ENCODE data around the gene RAB18.
"Not testable (repeated sequence)": the region's sequence is repeated elsewhere in the genome, so short reads cannot be mapped to it uniquely, and the experiment has no call there.

The RAB18 gene

DNA sequence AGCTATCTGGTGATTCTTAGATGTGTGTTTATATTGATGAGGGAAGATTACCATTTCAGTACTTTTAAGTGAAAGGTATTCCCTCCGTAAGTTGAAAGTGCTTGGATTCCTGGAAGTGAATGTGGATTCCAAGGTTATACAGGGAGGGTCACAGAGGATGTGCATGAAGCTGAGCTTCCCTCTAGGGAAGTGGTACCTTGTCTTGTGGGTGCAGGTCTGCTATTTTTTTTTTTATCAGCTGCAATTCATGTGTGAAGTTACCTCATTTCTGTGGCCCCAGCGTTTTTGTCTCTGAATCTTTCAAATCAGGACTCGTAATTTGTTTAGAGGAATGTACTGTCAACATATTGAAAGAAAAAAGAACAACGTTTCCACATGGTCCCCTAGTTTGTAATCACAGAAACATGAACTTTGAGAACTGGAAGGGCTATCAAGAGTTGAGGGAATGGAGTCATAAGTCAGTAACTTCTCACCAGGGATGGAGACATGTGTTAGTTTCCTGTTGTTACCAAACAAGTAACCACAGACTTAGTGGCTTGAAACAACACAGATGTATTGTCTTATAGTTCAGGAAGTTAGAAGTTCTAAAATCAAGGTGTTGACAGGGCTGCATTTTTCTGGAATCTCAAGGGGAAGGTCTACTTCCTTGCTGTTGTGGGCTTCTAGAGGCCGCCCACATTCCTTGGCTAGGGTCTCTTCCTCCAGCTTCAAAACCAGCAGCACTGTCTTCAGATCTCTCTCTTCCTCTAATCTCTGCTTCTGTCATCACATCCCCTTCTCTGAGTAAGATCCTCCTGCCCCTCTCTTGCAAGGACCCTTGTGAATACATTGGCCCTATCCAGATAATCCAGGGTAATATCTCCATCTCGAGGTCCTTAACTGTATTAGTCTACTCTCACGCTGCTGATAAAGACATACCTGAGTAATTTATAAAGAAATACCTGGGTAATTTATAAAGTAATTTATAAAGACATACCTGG lies 64.4 kb downstream of the RAB18 start:
- Histone ChIP-seq H3K27me3 (ENCODE audit: control insufficient read depth in 5 of 5, insufficient read depth in 4 of 5, low read length in 5 of 5) (no peaks in the 10 kb centered on the region), H3K36me3 (ENCODE audit: control insufficient read depth in 5 of 5, insufficient read depth in 5 of 5, low read length in 5 of 5) (no peaks in the 10 kb centered on the region), H3K9ac (ENCODE audit: low read length in 5 of 5) (no peak overlapping the region), H3K9me3 (ENCODE audit: control insufficient read depth in 5 of 5, low read length in 5 of 5) (no peaks in the 10 kb centered on the region), H3K27ac (ENCODE audit: low read depth, low read length) (no peak overlapping the region), H3K4me3 (ENCODE audit: low read depth in 1 of 5, low read length in 5 of 5) (no peak overlapping the region), H3K4me1 (ENCODE audit: control insufficient read depth in 5 of 5, insufficient read depth in 5 of 5, low read length in 5 of 5) (no peaks in the 10 kb centered on the region)

DNA sequence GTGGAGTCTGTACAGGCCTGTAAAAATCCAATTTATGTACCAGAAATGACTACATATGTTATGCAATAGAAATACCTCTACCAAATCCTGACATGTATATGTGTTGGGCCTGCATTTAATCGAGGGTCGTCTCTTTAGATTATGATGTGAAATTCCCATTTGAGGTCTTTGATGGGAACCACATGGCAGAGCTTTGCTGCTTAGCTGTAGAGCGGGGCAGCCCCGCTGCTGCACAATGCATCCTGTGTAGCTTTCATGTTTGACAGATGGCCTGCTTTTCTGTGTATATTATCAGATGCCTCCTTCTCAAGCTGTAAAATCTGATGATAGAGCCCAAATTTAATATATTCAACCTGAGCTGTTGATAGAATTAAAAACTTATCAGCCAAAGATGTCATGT lies 65.8 kb downstream of the RAB18 start:
- Histone ChIP-seq H3K9me3 (ENCODE audit: control insufficient read depth in 5 of 5, low read length in 5 of 5) (no peaks in the 10 kb centered on the region), H3K9ac (ENCODE audit: low read length in 5 of 5) (no peak overlapping the region), H3K4me1 (ENCODE audit: control insufficient read depth in 5 of 5, insufficient read depth in 5 of 5, low read length in 5 of 5) (no peaks in the 10 kb centered on the region), H3K36me3 (ENCODE audit: control insufficient read depth in 5 of 5, insufficient read depth in 5 of 5, low read length in 5 of 5) (no peaks in the 10 kb centered on the region), H3K27me3 (ENCODE audit: control insufficient read depth in 5 of 5, insufficient read depth in 4 of 5, low read length in 5 of 5) (no peaks in the 10 kb centered on the region), H3K4me3 (ENCODE audit: low read depth in 1 of 5, low read length in 5 of 5) (no peak overlapping the region), H3K27ac (ENCODE audit: low read depth, low read length) (no peak overlapping the region)

DNA sequence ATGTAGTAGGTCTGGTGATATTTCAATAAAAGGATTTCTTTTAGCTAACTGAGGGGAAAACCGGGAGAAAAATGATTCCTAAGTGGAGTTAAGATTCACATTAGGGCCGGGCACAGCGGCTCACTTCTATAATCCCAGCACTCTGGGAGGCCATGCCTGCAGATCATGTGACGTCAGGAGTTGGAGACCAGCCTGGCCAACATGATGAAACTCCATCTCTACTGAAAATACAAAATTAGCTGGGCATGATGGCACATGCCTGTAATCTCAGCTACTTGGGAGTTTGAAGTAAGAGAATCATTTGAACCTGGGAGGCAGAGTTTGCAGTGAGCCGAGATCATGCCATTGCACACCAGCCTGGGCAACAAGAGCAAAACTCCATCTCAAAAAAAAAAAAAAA lies 72.9 kb downstream of the RAB18 start:
- not testable (repeated sequence) for H3K27ac ChIP-seq (ENCODE audit: low read depth, low read length); H3K27me3 ChIP-seq (ENCODE audit: control insufficient read depth in 5 of 5, insufficient read depth in 4 of 5, low read length in 5 of 5); H3K4me1 ChIP-seq (ENCODE audit: control insufficient read depth in 5 of 5, insufficient read depth in 5 of 5, low read length in 5 of 5); H3K9me3 ChIP-seq (ENCODE audit: control insufficient read depth in 5 of 5, low read length in 5 of 5); H3K4me3 ChIP-seq (ENCODE audit: low read depth in 1 of 5, low read length in 5 of 5); H3K36me3 ChIP-seq (ENCODE audit: control insufficient read depth in 5 of 5, insufficient read depth in 5 of 5, low read length in 5 of 5); H3K9ac ChIP-seq (ENCODE audit: low read length in 5 of 5)

DNA sequence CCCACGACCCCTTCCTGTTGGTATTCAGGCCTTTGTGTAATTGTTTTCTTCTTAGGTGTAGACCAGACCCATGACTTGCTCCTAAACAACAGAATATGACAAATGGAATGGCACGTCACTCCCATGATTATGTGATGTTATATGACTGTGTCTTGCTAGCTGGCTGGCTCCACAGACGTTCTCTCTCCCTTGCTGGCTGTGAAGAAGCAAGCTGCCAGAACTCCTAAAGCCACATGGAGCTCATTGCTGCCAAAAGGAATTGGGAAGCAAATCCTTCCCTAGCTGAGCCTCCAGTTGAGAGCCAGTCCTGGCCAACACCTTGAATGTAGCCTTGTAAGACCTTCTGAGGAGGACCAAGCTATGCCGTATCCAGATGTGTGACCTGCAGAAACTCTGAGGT lies 74.2 kb downstream of the RAB18 start:
- H3K27ac ChIP-seq (ENCODE audit: low read depth, low read length) = no peak overlapping the region
- no peaks in the 10 kb centered on the region for H3K27me3 ChIP-seq (ENCODE audit: control insufficient read depth in 5 of 5, insufficient read depth in 4 of 5, low read length in 5 of 5)
- H3K9ac ChIP-seq (ENCODE audit: low read length in 5 of 5) = no peak overlapping the region
- H3K36me3 ChIP-seq (ENCODE audit: control insufficient read depth in 5 of 5, insufficient read depth in 5 of 5, low read length in 5 of 5) = no peaks in the 10 kb centered on the region
- no peaks in the 10 kb centered on the region for H3K4me1 ChIP-seq (ENCODE audit: control insufficient read depth in 5 of 5, insufficient read depth in 5 of 5, low read length in 5 of 5)
- no peak overlapping the region for H3K4me3 ChIP-seq (ENCODE audit: low read depth in 1 of 5, low read length in 5 of 5)
- no peaks in the 10 kb centered on the region for H3K9me3 ChIP-seq (ENCODE audit: control insufficient read depth in 5 of 5, low read length in 5 of 5)

DNA sequence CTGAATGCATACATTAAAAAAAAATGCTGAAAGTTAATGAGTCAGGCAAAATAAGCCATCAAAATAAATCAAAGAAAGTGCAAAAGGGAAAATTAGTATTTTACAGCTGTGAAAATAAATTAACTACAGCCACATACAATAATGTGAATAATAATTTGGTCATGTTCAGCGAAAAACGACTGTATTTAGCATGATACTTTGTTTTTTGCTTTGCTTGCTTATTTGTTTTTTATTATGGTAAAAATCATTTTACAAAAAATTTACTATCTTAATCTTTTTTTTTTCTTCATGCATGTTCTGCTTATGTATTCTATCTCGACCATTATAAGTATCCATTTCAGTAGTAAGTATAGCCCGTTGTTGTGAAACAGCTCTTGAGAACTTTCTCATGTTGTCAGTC lies 77.1 kb downstream of the RAB18 start:
- Histone ChIP-seq H3K27me3 (ENCODE audit: control insufficient read depth in 5 of 5, insufficient read depth in 4 of 5, low read length in 5 of 5) (no peaks in the 10 kb centered on the region), H3K9me3 (ENCODE audit: control insufficient read depth in 5 of 5, low read length in 5 of 5) (peaks cover 0 to 6% (median 0%) of the 10 kb centered on the region in 5 donors), H3K4me3 (ENCODE audit: low read depth in 1 of 5, low read length in 5 of 5) (no peak overlapping the region), H3K36me3 (ENCODE audit: control insufficient read depth in 5 of 5, insufficient read depth in 5 of 5, low read length in 5 of 5) (no peaks in the 10 kb centered on the region), H3K4me1 (ENCODE audit: control insufficient read depth in 5 of 5, insufficient read depth in 5 of 5, low read length in 5 of 5) (no peaks in the 10 kb centered on the region), H3K27ac (ENCODE audit: low read depth, low read length) (no peak overlapping the region), H3K9ac (ENCODE audit: low read length in 5 of 5) (no peak overlapping the region)

DNA sequence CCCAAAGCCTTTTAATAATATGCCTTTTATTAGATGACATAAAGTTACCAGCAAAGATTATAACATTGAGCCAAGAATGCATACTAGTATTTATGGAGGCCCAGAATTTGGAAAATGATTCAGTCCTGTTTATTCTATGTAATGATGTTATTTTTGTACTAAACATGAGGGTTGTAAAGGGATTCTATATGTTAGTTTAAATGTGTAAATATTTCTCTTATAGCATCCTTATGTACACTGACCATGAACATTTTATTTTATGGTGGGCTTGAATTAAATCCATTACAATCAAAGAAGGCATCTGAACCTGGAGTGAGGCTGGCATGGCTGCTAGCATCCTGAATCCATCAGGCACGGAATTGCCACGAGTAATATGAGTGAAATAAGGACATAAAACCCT lies 80.2 kb downstream of the RAB18 start:
- Histone ChIP-seq H3K9ac (ENCODE audit: low read length in 5 of 5) (no peak overlapping the region), H3K27ac (ENCODE audit: low read depth, low read length) (no peak overlapping the region), H3K4me3 (ENCODE audit: low read depth in 1 of 5, low read length in 5 of 5) (no peak overlapping the region), H3K9me3 (ENCODE audit: control insufficient read depth in 5 of 5, low read length in 5 of 5) (peaks cover 0 to 6% (median 0%) of the 10 kb centered on the region in 5 donors), H3K27me3 (ENCODE audit: control insufficient read depth in 5 of 5, insufficient read depth in 4 of 5, low read length in 5 of 5) (no peaks in the 10 kb centered on the region), H3K36me3 (ENCODE audit: control insufficient read depth in 5 of 5, insufficient read depth in 5 of 5, low read length in 5 of 5) (no peaks in the 10 kb centered on the region), H3K4me1 (ENCODE audit: control insufficient read depth in 5 of 5, insufficient read depth in 5 of 5, low read length in 5 of 5) (no peaks in the 10 kb centered on the region)
